Esophagus muscularis mucosa (tissue), 4 donors: ENCODE measurements around the gene BAAT. TPM values are rescaled to one million over a fixed set of nuclear protein-coding genes. Genes with fewer than 3 reads are reported as not detected.
A peak's percentile ranks its signal among the peaks of the same experiment; 100 is the strongest.

Experiments used
- DNase-seq: peaks from one replicate; pipeline ENCODE4 v3.0.0-alpha.2; 2017; ENCODE audit errors: extremely low spot score
- H3K27ac ChIP-seq, 4 donors: fragments of 200-600 bp; sonication (generic); replicated peaks in 1 of 4; 1 replicate in 3 of 4; 2 replicates in 1 of 4; pipeline ENCODE4 v1.5.1; 2016 to 2019; ENCODE audit warnings: mild to moderate bottlenecking in 1 of 4
- H3K27me3 ChIP-seq, 4 donors: fragments of 200-600 bp; sonication (generic); one replicate each; pipeline versions ENCODE4 v1.5.1 to v1.6.0; 2016 to 2019
- H3K36me3 ChIP-seq, 4 donors: fragments of 200-600 bp; sonication (generic); one replicate each; pipeline ENCODE4 v1.5.1; 2016 to 2019
- H3K4me1 ChIP-seq, 4 donors: fragments of 200-600 bp; sonication (generic); one replicate each; pipeline ENCODE4 v1.5.1; 2016 to 2019
- H3K4me3 ChIP-seq, 4 donors: fragments of 200-600 bp; sonication (generic); 1 replicate in 2 of 4; 2 replicates in 2 of 4; pipeline ENCODE4 v1.5.1; 2016 to 2019; ENCODE audit warnings: mild to moderate bottlenecking in 4 of 4, moderate library complexity in 1 of 4
- H3K9me3 ChIP-seq, 4 donors: fragments of 200-600 bp; sonication (generic); 1 replicate in 3 of 4; 2 replicates in 1 of 4; pipeline ENCODE4 v1.5.1; 2016 to 2019
- EP300 ChIP-seq: sonication (generic); formaldehyde crosslinking; IDR thresholded peaks from one replicate; pipeline ENCODE4 v1.6.1; 2017; ENCODE audit warnings: antibody characterized with exemption
- POLR2A ChIP-seq: fragments of 450-650 bp; IDR thresholded peaks from one replicate; pipeline ENCODE4 v1.6.1; 2017; ENCODE audit warnings: antibody characterized with exemption, moderate library complexity, mild to moderate bottlenecking, low read depth
- POLR2AphosphoS5 ChIP-seq, 2 donors: sonication (generic); formaldehyde crosslinking; IDR thresholded peaks; one replicate each; pipeline ENCODE4 v1.6.1; 2017; ENCODE audit warnings: antibody characterized with exemption in 2 of 2
- WGBS: methylation state at CpG from one replicate; pipeline ENCODE4 v1.1.5; 2018; 5-methylcytosine and 5-hydroxymethylcytosine counted together
- intact Hi-C: fragments of 100-400 bp; cut with DNase I; formaldehyde crosslinking; loops from one replicate; pipeline ENCODE4 v1.15.1; 2023
- total RNA-seq, 4 donors: library from RNA; depleted of rRNA; stranded (reverse); fragments of >200 nt; gene quantifications; one replicate each; pipeline versions ENCODE4 v1.1.0 to v1.2.1, GENCODE V29; 2016
- TF ChIP-seq, protein P1 (sequence below), 3 experiments: fragments of 200-600 bp in 2 of 3; fragments of 450-650 bp in 1 of 3; sonication (generic) in 2 of 3; IDR thresholded peaks; one replicate each; pipeline ENCODE4 v1.5.1; 2017 to 2019; ENCODE audit warnings: antibody characterized with exemption in 3 of 3, mild to moderate bottlenecking in 2 of 3, moderate library complexity in 1 of 3

Gene BAAT
- total RNA-seq, 4 donors from 2014 or later = not detected

GRCh38 chr9:101394687-101395086, 9.9 kb upstream of the BAAT start:
- Histone ChIP-seq H3K4me3 (no peak overlapping the region), H3K27me3 (no peaks in the 10 kb centered on the region), H3K36me3 (peaks cover 8 to 18% (median 10%) of the 10 kb centered on the region in 4 donors), H3K27ac (no peak overlapping the region), H3K4me1 (peaks cover 16 to 29% (median 28%) of the 10 kb centered on the region in 4 donors), H3K9me3 (peaks cover 0 to 3% (median 0%) of the 10 kb centered on the region in 4 donors)
- TF ChIP-seq, protein P1, sequence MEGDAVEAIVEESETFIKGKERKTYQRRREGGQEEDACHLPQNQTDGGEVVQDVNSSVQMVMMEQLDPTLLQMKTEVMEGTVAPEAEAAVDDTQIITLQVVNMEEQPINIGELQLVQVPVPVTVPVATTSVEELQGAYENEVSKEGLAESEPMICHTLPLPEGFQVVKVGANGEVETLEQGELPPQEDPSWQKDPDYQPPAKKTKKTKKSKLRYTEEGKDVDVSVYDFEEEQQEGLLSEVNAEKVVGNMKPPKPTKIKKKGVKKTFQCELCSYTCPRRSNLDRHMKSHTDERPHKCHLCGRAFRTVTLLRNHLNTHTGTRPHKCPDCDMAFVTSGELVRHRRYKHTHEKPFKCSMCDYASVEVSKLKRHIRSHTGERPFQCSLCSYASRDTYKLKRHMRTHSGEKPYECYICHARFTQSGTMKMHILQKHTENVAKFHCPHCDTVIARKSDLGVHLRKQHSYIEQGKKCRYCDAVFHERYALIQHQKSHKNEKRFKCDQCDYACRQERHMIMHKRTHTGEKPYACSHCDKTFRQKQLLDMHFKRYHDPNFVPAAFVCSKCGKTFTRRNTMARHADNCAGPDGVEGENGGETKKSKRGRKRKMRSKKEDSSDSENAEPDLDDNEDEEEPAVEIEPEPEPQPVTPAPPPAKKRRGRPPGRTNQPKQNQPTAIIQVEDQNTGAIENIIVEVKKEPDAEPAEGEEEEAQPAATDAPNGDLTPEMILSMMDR (IDR thresholded peaks at IDR 0.05) = no peak
- no peak for TF ChIP-seq EP300
- no peak for TF ChIP-seq POLR2AphosphoS5 (IDR thresholded peaks at IDR 0.05)
- no peak for TF ChIP-seq POLR2A
- WGBS = 95% methylated on average over 1 of the region's 1 CpG
- intact Hi-C loops = no loop called here
- DNase-seq = no peak

DNA sequence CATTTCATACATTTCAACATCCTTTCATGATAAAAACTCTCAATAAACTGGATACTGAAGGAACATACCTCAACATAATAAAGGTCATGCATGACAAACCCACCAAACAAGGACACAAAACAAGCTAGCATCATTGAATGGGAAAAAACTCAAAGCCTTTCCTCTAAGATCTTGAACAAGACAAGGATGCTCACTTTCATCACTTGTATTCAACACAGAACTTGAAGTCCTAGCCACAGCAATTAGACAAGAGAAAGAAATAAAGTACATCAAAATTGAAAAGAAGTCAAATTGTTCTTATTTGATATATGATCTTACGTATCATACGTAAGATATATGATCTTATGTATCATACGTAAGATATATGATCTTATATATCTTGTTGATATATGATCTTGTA, 8.3 kb upstream of the BAAT start:
- peaks cover 15 to 24% (median 22%) of the 10 kb centered on the region in 4 donors for H3K4me1 ChIP-seq

DNA sequence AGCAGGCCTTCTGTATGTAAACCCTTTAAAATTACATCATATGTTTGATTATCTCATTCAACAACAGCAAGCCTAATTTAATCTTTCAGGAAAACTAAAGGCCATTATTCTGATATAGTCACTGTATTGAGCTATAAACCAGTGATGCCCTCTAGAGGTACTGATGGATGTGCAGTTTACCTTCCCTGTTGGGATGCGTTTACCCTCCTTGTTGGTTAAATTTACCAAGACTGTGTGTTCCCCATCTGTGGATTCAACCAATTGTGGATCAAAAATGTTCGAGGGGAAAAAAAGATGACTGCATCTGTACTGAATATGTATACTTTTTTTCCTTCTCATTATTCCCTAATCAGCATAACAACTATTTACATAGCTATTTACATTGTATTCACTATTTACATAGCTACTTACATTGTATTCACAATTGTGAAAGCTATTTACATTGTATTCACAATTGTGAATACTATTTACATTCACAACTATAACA, 3.7 kb upstream of the BAAT start:
- no peaks in the 10 kb centered on the region for H3K27me3 ChIP-seq

More for the DNA sequence above, 8.3 kb upstream of the BAAT start:
- Histone ChIP-seq H3K9me3 (peaks cover 0 to 3% (median 0%) of the 10 kb centered on the region in 4 donors), H3K4me3 (no peak overlapping the region), H3K27ac (no peak overlapping the region), H3K36me3 (peaks cover 13 to 28% (median 20%) of the 10 kb centered on the region in 4 donors), H3K27me3 (no peaks in the 10 kb centered on the region)
- no peak for DNase-seq
- intact Hi-C loops = no loop called here
- TF ChIP-seq POLR2A (no peak), POLR2AphosphoS5 (IDR thresholded peaks at IDR 0.05) (no peak), EP300 (no peak)
- TF ChIP-seq, protein P1 (IDR thresholded peaks at IDR 0.05) = no peak
- WGBS = 98% methylated on average over 3 of the region's 3 CpGs

GRCh38 chr9:101387871-101388506, 3.2 kb upstream of the BAAT start:
- Histone ChIP-seq H3K4me3 (no peak overlapping the region), H3K27ac (no peak overlapping the region), H3K9me3 (peaks cover 0 to 10% (median 3%) of the 10 kb centered on the region in 4 donors), H3K36me3 (peaks cover 13 to 24% (median 20%) of the 10 kb centered on the region in 4 donors), H3K27me3 (no peaks in the 10 kb centered on the region), H3K4me1 (no peaks in the 10 kb centered on the region)
- TF ChIP-seq EP300 (no peak), POLR2A (no peak)
- TF ChIP-seq, protein P1 (IDR thresholded peaks at IDR 0.05) = peak; percentile 22 to 50 (median 35)
- WGBS = 58% methylated on average over 6 of the region's 6 CpGs
- DNase-seq = no peak
- intact Hi-C loops = no loop called here

More for the DNA sequence above, 3.7 kb upstream of the BAAT start:
- intact Hi-C loops = no loop called here
- no peaks in the 10 kb centered on the region for H3K4me1 ChIP-seq
- no peak for TF ChIP-seq EP300
- TF ChIP-seq POLR2AphosphoS5 (IDR thresholded peaks at IDR 0.05) = no peak
- peaks cover 13 to 24% (median 20%) of the 10 kb centered on the region in 4 donors for H3K36me3 ChIP-seq
- peaks cover 0 to 11% (median 3%) of the 10 kb centered on the region in 4 donors for H3K9me3 ChIP-seq
- H3K27ac ChIP-seq = no peak overlapping the region
- H3K4me3 ChIP-seq = no peak overlapping the region
- no peak for DNase-seq
- 84% methylated on average over 2 of the region's 2 CpGs for WGBS

- no peak overlapping the region for H3K27ac ChIP-seq
- no peaks in the 10 kb centered on the region for H3K27me3 ChIP-seq
- H3K36me3 ChIP-seq = peaks cover 0 to 3% (median 0%) of the 10 kb centered on the region in 4 donors
- peaks cover 0 to 8% (median 3%) of the 10 kb centered on the region in 4 donors for H3K9me3 ChIP-seq
- H3K4me1 ChIP-seq = no peaks in the 10 kb centered on the region
- 85% methylated on average over 2 of the region's 2 CpGs for WGBS
- no peak for DNase-seq
- intact Hi-C loops = no loop called here
- TF ChIP-seq POLR2A (no peak), EP300 (no peak), POLR2AphosphoS5 (IDR thresholded peaks at IDR 0.05) (no peak)
- TF ChIP-seq, protein P1 (IDR thresholded peaks at IDR 0.05) = no peak
- no peak overlapping the region for H3K4me3 ChIP-seq
Observed at GRCh38 chr9:101383361-101383760, 1.4 kb downstream of the BAAT start.
